K562 (cell line): ENCODE results near the gene PLXDC1. TPM values are rescaled to one million over a fixed set of nuclear protein-coding genes. Genes with fewer than 3 reads are reported as not detected.

ENCODE experiments used
- CTBP1 ChIP-seq: fragments of 450-650 bp; IDR thresholded peaks from 2 replicates; pipeline ENCODE4 v1.6.1; 2016; ENCODE audit warnings: borderline replicate concordance
- CTCFL ChIP-seq: IDR thresholded peaks from 2 replicates; pipeline ENCODE4 v1.6.1; 2011; ENCODE audit warnings: borderline replicate concordance, low read depth, mild to moderate bottlenecking, moderate library complexity, low read length; ENCODE audit not compliant: insufficient read depth, poor library complexity, severe bottlenecking
- E2F3 ChIP-seq: fragments of 250-450 bp; sonication (Bioruptor Pico); IDR thresholded peaks from 2 replicates; pipeline ENCODE4 v1.4.0; 2020; ENCODE audit warnings: mild to moderate bottlenecking
- GATAD2B ChIP-seq: fragments of 450-650 bp; IDR thresholded peaks from 2 replicates; pipeline ENCODE4 v1.6.1; 2017; ENCODE audit warnings: mild to moderate bottlenecking, borderline replicate concordance
- GTF2E2 ChIP-seq: fragments of 200-800 bp; sonication (Bioruptor generic); IDR thresholded peaks from 2 replicates; pipeline ENCODE4 v1.6.1; 2016; ENCODE audit warnings: missing genetic modification characterization, missing compliant biosample characterization
- RAD21 ChIP-seq, 2 experiments: fragments of 250-450 bp in 1 of 2; fragments of 450-650 bp in 1 of 2; sonication (Bioruptor Pico) in 1 of 2; formaldehyde crosslinking in 1 of 2; IDR thresholded peaks in 1 of 2; conservative IDR thresholded peaks in 1 of 2; 2 replicates each; pipeline versions ENCODE4 v1.4.0 to v1.8.0; 2020 to 2022; ENCODE audit warnings: mild to moderate bottlenecking in 2 of 2, moderate library complexity in 1 of 2
- RB1 ChIP-seq: fragments of 450-650 bp; IDR thresholded peaks from 2 replicates; pipeline ENCODE4 v1.6.1; 2017; ENCODE audit warnings: low read depth, mild to moderate bottlenecking
- RFX1 ChIP-seq: fragments of 450-650 bp; IDR thresholded peaks from 2 replicates; pipeline ENCODE4 v1.6.1; 2016; ENCODE audit warnings: mild to moderate bottlenecking, moderate library complexity
- SMC3 ChIP-seq: conservative IDR thresholded peaks from 2 replicates; pipeline ENCODE4 v1.6.1; 2011; ENCODE audit warnings: low read depth, low read length, improper control_type of control experiment; ENCODE audit not compliant: insufficient read depth
- TFAP4 ChIP-seq: sonication (generic); formaldehyde crosslinking; IDR thresholded peaks from 2 replicates; pipeline ENCODE4 v1.8.0; 2022; ENCODE audit warnings: missing genetic modification reagents, mild to moderate bottlenecking, moderate library complexity, borderline replicate concordance
- ZBTB7A ChIP-seq: IDR thresholded peaks from 2 replicates; pipeline ENCODE4 v1.6.1; 2011; ENCODE audit warnings: low read depth, mild to moderate bottlenecking, low read length, moderate library complexity, borderline replicate concordance; ENCODE audit not compliant: control insufficient read depth
- polyA plus RNA-seq, 8 experiments: library from polyadenylated mRNA; depleted of rRNA in 4 of 8; stranded (reverse) in 5 of 8; unstranded in 3 of 8; fragments of >200 nt; fragmentation: Nextera tagmentation in 2 of 8; fragmentation: Illumina TruSeq in 1 of 8; extraction: Ambion mirVana in 2 of 8; extraction: Trizol in 1 of 8; gene quantifications; 2 replicates each; pipeline versions ENCODE4 v1.2.1 to v1.2.3, GENCODE V29; 2011 to 2014; ENCODE audit warnings: inconsistent platforms in 1 of 8, missing spikeins in 1 of 8
- total RNA-seq, 7 experiments: library from RNA; depleted of rRNA in 6 of 7; stranded (reverse); fragments of >200 nt in 6 of 7; fragmentation: Illumina TruSeq in 2 of 7; extraction: Trizol in 2 of 7; gene quantifications; 2 replicates each; pipeline versions ENCODE4 v1.2.1 to v1.2.3, GENCODE V29; 2011 to 2021; ENCODE audit warnings: low replicate concordance in 1 of 7

Gene PLXDC1
- total and polyA plus RNA-seq, 9 of the 15 experiments (the other 6 are each of a cell fraction or from before 2014, with no cell fraction given) = not detected

GRCh38 chr17:39174920-39175694 is 23.7 kb upstream of the PLXDC1 start (continued):
- peak; percentile 46 for TF ChIP-seq CTCFL
- peak; percentile 43 to 67 for TF ChIP-seq RAD21 (CRISPR knock-in tag; conservative IDR thresholded peaks at IDR 0.05 in 1 of 2, IDR thresholded peaks at IDR 0.05 in 1 of 2)
- 0 out of 2 replicates have a peak, but pooled peaks have one; percentile 22 for TF ChIP-seq CTBP1
- no peak for TF ChIP-seq E2F3 (CRISPR knock-in tag)
- no peak for TF ChIP-seq GTF2E2 (tag)
- TF ChIP-seq ZBTB7A = peak; percentile 97
- TF ChIP-seq GATAD2B = no peak
- no peak for TF ChIP-seq RFX1
- peak; percentile 62 for TF ChIP-seq SMC3
- TF ChIP-seq TFAP4 (CRISPR knock-in tag) = peak; percentile 39; the same call in 1 of the 2 replicates
- TF ChIP-seq RB1 = peak; percentile 57; the same call in 1 of the 2 replicates
